DND-41 (cell line): Measurements from ENCODE around the gene TMEM131L.

Experiments used
- ATAC-seq: fragments of 200-7000 bp; cut with Tn5 transposase; 3 replicates; pipeline ENCODE4 v1.9.1; 2021; ENCODE audit warnings: low read depth; ENCODE audit not compliant: insufficient read depth
- DNase-seq: peaks from one replicate; pipeline ENCODE4 v3.0.0-alpha.2; 2020
- H2AFZ ChIP-seq: 2 replicates; pipeline ENCODE4 v1.6.0; 2012; ENCODE audit warnings: low read depth, low read length
- H3K27ac ChIP-seq: 2 replicates; pipeline ENCODE4 v1.5.1; 2012; ENCODE audit warnings: low read length, inconsistent platforms
- H3K27me3 ChIP-seq: fragments of 200-600 bp; sonication (generic); 2 replicates; pipeline ENCODE4 v1.6.0; 2012; ENCODE audit warnings: low read length, mild to moderate bottlenecking, inconsistent platforms; ENCODE audit not compliant: insufficient read depth, poor library complexity
- H3K36me3 ChIP-seq: 2 replicates; pipeline ENCODE4 v1.5.1; 2012; ENCODE audit warnings: low read length, inconsistent platforms; ENCODE audit not compliant: insufficient read depth
- H3K4me1 ChIP-seq: 2 replicates; pipeline ENCODE4 v1.5.1; 2012; ENCODE audit warnings: mild to moderate bottlenecking, low read length; ENCODE audit not compliant: insufficient read depth
- H3K4me2 ChIP-seq: 2 replicates; pipeline ENCODE4 v1.6.0; 2012; ENCODE audit warnings: mild to moderate bottlenecking, moderate library complexity, low read length, inconsistent platforms; ENCODE audit not compliant: insufficient read depth
- H3K4me3 ChIP-seq, 2 experiments: fragments of 200-600 bp in 1 of 2; shearing (Covaris generic) in 1 of 2; 2 replicates each; pipeline ENCODE4 v1.5.1; 2012 to 2016; ENCODE audit warnings: inconsistent platforms in 2 of 2, low read length in 2 of 2, mild to moderate bottlenecking in 2 of 2, low read depth in 1 of 2, moderate library complexity in 1 of 2
- H3K79me2 ChIP-seq: 2 replicates; pipeline ENCODE4 v1.6.0; 2012; ENCODE audit warnings: low read length, inconsistent platforms; ENCODE audit not compliant: insufficient read depth
- H3K9ac ChIP-seq: 2 replicates; pipeline ENCODE4 v1.6.0; 2012; ENCODE audit warnings: low read depth, mild to moderate bottlenecking, inconsistent platforms, low read length, moderate library complexity
- H3K9me3 ChIP-seq: 2 replicates; pipeline ENCODE4 v1.5.1; 2012; ENCODE audit warnings: low read length, moderate library complexity, mild to moderate bottlenecking, inconsistent platforms; ENCODE audit not compliant: insufficient read depth, severe bottlenecking
- H4K20me1 ChIP-seq: 2 replicates; pipeline ENCODE4 v1.6.0; 2012; ENCODE audit warnings: low read length; ENCODE audit not compliant: insufficient read depth
- EZH2 ChIP-seq: IDR thresholded peaks from 3 replicates; pipeline ENCODE4 v1.6.1; 2012; ENCODE audit warnings: borderline replicate concordance, low read depth, mild to moderate bottlenecking, moderate library complexity, low read length, inconsistent platforms; ENCODE audit not compliant: severe bottlenecking
- TF ChIP-seq, protein P1 (sequence below): IDR thresholded peaks from 2 replicates; pipeline ENCODE4 v1.5.1; 2012; ENCODE audit warnings: borderline replicate concordance, low read length, moderate library complexity, mild to moderate bottlenecking; ENCODE audit not compliant: poor library complexity, severe bottlenecking; ENCODE audit errors: extremely low read depth

TMEM131L gene

DNA sequence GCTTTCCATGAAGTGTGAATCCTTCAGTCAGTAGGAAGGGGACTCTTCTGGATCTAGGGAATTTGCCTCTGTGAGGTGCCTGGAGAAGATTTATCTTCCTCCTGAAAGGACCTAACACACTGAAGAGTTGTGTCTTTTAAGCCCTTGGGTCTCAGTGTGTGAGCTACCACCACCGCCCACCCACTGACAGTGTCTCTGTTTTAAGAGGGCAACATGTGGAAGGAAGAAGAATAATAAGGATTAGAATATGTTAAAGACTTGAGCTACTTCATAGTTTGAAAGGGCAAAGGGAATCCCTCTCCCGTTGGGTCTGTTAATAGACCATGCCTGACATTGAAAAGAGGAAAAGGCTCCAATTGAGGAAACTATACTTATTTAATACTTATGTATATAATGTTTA is 153.7 kb downstream of the TMEM131L start:
- Histone ChIP-seq H3K9me3 (no peaks in the 10 kb centered on the region), H4K20me1 (peaks cover 49% of the 10 kb centered on the region), H3K4me2 (no peak overlapping the region), H3K79me2 (peaks cover 81% of the 10 kb centered on the region), H3K27me3 (no peaks in the 10 kb centered on the region), H3K4me1 (no peaks in the 10 kb centered on the region), H3K9ac (no peak overlapping the region), H3K27ac (no peak overlapping the region), H2AFZ (no peak overlapping the region), H3K4me3 (no peak overlapping the region), H3K36me3 (peaks cover 99% of the 10 kb centered on the region)
- DNase-seq (no peak), ATAC-seq (no peak)
- TF ChIP-seq EZH2: no peak
- TF ChIP-seq, protein P1, sequence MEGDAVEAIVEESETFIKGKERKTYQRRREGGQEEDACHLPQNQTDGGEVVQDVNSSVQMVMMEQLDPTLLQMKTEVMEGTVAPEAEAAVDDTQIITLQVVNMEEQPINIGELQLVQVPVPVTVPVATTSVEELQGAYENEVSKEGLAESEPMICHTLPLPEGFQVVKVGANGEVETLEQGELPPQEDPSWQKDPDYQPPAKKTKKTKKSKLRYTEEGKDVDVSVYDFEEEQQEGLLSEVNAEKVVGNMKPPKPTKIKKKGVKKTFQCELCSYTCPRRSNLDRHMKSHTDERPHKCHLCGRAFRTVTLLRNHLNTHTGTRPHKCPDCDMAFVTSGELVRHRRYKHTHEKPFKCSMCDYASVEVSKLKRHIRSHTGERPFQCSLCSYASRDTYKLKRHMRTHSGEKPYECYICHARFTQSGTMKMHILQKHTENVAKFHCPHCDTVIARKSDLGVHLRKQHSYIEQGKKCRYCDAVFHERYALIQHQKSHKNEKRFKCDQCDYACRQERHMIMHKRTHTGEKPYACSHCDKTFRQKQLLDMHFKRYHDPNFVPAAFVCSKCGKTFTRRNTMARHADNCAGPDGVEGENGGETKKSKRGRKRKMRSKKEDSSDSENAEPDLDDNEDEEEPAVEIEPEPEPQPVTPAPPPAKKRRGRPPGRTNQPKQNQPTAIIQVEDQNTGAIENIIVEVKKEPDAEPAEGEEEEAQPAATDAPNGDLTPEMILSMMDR: no peak

DNA sequence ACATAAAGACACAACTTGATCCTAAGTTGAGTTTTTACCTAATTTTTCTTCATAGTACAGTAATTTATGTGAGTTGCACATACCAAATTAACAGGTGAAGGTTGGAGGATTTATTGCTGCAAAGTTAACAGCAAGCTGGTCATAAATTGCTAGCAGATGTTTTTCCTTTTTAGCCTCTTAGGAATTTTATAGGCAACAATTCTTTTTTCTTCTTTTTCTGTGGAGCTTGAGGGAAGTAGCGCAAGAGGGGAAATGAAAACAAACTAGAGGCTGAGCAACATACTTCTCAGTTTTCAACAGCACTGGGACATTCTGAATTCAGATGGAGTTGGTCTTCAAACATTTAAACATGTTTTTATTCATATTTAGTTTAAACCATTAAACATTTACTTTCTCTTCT is 154.2 kb downstream of the TMEM131L start:
- Histone ChIP-seq H3K4me1 (no peaks in the 10 kb centered on the region), H3K4me2 (no peak overlapping the region), H4K20me1 (peaks cover 47% of the 10 kb centered on the region), H2AFZ (no peak overlapping the region), H3K79me2 (peaks cover 78% of the 10 kb centered on the region), H3K9me3 (no peaks in the 10 kb centered on the region), H3K27ac (no peak overlapping the region), H3K9ac (no peak overlapping the region), H3K27me3 (no peaks in the 10 kb centered on the region), H3K36me3 (peaks cover 99% of the 10 kb centered on the region), H3K4me3 (no peak overlapping the region)
- ATAC-seq (no peak), DNase-seq (no peak)
- TF ChIP-seq EZH2: no peak
- TF ChIP-seq, protein P1: no peak

- Histone ChIP-seq H4K20me1 (peaks cover 40% of the 10 kb centered on the region), H3K4me1 (no peaks in the 10 kb centered on the region), H3K27me3 (no peaks in the 10 kb centered on the region), H3K27ac (no peak overlapping the region), H2AFZ (no peak overlapping the region), H3K9ac (no peak overlapping the region), H3K4me3 (no peak overlapping the region), H3K9me3 (no peaks in the 10 kb centered on the region), H3K79me2 (peaks cover 66% of the 10 kb centered on the region), H3K4me2 (no peak overlapping the region), H3K36me3 (peaks cover 100% of the 10 kb centered on the region)
- TF ChIP-seq EZH2: no peak
- TF ChIP-seq, protein P1: no peak
- ATAC-seq: no peak
- no peak for DNase-seq
Measured at GRCh38 chr4:153622093-153622492, 155.9 kb downstream of the TMEM131L start.

DNA sequence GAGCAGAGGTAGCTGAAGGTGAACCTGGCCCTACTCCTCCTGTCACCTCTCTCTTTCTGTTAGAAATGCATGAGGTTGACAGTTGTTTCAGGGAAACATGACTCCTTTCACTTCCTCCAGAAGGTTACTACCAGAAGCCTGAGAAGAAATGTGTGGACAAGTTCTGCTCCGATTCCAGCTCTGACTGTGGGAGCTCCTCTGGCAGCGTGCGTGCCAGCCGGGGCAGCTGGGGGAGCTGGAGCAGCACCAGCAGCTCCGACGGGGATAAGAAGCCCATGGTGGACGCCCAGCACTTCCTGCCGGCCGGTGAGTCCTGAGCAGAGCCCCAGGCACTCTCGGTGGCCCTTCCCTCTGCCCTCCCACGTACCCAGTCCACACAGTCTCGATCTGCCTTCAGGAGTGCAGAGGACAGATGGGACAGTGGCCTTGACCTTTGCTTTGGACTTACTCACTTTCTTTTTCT is 156.6 kb downstream of the TMEM131L start:
- peaks cover 65% of the 10 kb centered on the region for H3K79me2 ChIP-seq
- no peak overlapping the region for H3K4me2 ChIP-seq
- DNase-seq (no peak), ATAC-seq (no peak)
- peak overlapping the region; percentile 32; the same call in 1 of the 2 replicates for H3K27ac ChIP-seq
- peaks cover 100% of the 10 kb centered on the region for H3K36me3 ChIP-seq
- no peaks in the 10 kb centered on the region for H3K4me1 ChIP-seq
- H4K20me1 ChIP-seq: peaks cover 45% of the 10 kb centered on the region
- H2AFZ ChIP-seq: no peak overlapping the region
- H3K9ac ChIP-seq: no peak overlapping the region
- no peak overlapping the region for H3K4me3 ChIP-seq
- H3K27me3 ChIP-seq: no peaks in the 10 kb centered on the region
- no peaks in the 10 kb centered on the region for H3K9me3 ChIP-seq
- TF ChIP-seq, protein P1: no peak
- no peak for TF ChIP-seq EZH2
